Panc1 (cell line): ENCODE results near the gene IL34. TPM values are rescaled to one million over a fixed set of nuclear protein-coding genes. Genes with fewer than 3 reads are reported as not detected.

Experiments
- ATAC-seq: fragments of 200-7000 bp; cut with Tn5 transposase; 2 replicates; pipeline ENCODE4 v1.9.1; 2020; ENCODE audit warnings: mild to moderate bottlenecking, moderate library complexity
- BruUV-seq: library from RNA; stranded (reverse); fragments of 400-500 nt; replicated peaks from 2 replicates; lab custom pipeline; 2021; lab: Mats Ljungman, UMichigan
- CTCF ChIA-PET: fragments of 300-600 bp; sonication (Branson Sonifier 250); formaldehyde crosslinking; loops from one replicate; lab custom pipeline; 2022; ENCODE audit warnings: antibody characterized with exemption; lab: Charles Lee
- POLR2A ChIA-PET: fragments of 300-600 bp; sonication (Branson Sonifier 250); formaldehyde crosslinking; loops from one replicate; lab custom pipeline; 2022; ENCODE audit warnings: antibody characterized with exemption; lab: Charles Lee
- DNase-seq: peaks from one replicate; pipeline ENCODE4 v3.0.0-alpha.2; 2010; ENCODE audit warnings: low read depth, low spot score
- H3K27ac ChIP-seq: 2 replicates; pipeline ENCODE4 v1.5.1; 2011; ENCODE audit warnings: mild to moderate bottlenecking, low read length, inconsistent platforms
- H3K27me3 ChIP-seq: fragments of 200-500 bp; sonication (Bioruptor generic); 2 replicates; pipeline ENCODE4 v1.6.0; 2014; ENCODE audit warnings: low read length, inconsistent platforms; ENCODE audit not compliant: control insufficient read depth, insufficient read depth
- H3K36me3 ChIP-seq: fragments of 200-500 bp; sonication (Bioruptor generic); 2 replicates; pipeline ENCODE4 v1.5.1; 2014; ENCODE audit warnings: inconsistent platforms, mild to moderate bottlenecking, low read length, moderate library complexity; ENCODE audit not compliant: control insufficient read depth, insufficient read depth
- H3K4me1 ChIP-seq: 2 replicates; pipeline ENCODE4 v1.5.1; 2011; ENCODE audit warnings: inconsistent platforms, mild to moderate bottlenecking, low read length, moderate library complexity; ENCODE audit not compliant: control insufficient read depth, insufficient read depth
- H3K4me3 ChIP-seq, 2 experiments: 2 replicates each; pipeline ENCODE4 v1.5.1; 2011 to 2012; ENCODE audit warnings: low read depth in 2 of 2, low read length in 2 of 2, mild to moderate bottlenecking in 2 of 2, inconsistent platforms in 1 of 2, moderate library complexity in 1 of 2
- H3K9me3 ChIP-seq: fragments of 200-500 bp; sonication (Bioruptor generic); 2 replicates; pipeline ENCODE4 v1.5.1; 2014; ENCODE audit warnings: low read depth, mild to moderate bottlenecking, inconsistent platforms, low read length, moderate library complexity; ENCODE audit not compliant: control insufficient read depth, insufficient read depth
- CTCF ChIP-seq: fragments of 450-650 bp; IDR thresholded peaks from 2 replicates; pipeline ENCODE4 v1.5.1; 2017; ENCODE audit warnings: mild to moderate bottlenecking
- POLR2AphosphoS5 ChIP-seq: IDR thresholded peaks from 2 replicates; pipeline ENCODE4 v1.6.1; 2012; ENCODE audit warnings: mild to moderate bottlenecking, low read depth, low read length, moderate library complexity
- SIN3A ChIP-seq: IDR thresholded peaks from 2 replicates; pipeline ENCODE4 v1.6.1; 2012; ENCODE audit warnings: low read depth, mild to moderate bottlenecking, low read length, moderate library complexity, borderline replicate concordance; ENCODE audit not compliant: insufficient read depth
- TCF7L2 ChIP-seq: IDR thresholded peaks from 2 replicates; pipeline ENCODE4 v1.6.1; 2011; ENCODE audit warnings: mild to moderate bottlenecking, low read depth, low read length, inconsistent platforms
- in situ Hi-C: cut with HindIII; loops from 2 replicates; pipeline ENCODE4 v1.10.0; 2016; ENCODE audit warnings: low sequenced_read_pairs, low pct_unique_long_range_greater_than_20kb
- intact Hi-C: fragments of 100-400 bp; cut with micrococcal nuclease; formaldehyde crosslinking; loops from one replicate; pipeline ENCODE4 v1.10.0; 2022; ENCODE audit not compliant: unreplicated experiment
- total RNA-seq: library from RNA; stranded (reverse); gene quantifications from one replicate; pipeline ENCODE4 v1.2.1, GENCODE V29; 2021; ENCODE audit not compliant: unreplicated experiment
- TF ChIP-seq, protein P1 (sequence below), 2 experiments: IDR thresholded peaks; 2 replicates each; pipeline ENCODE4 v1.6.1; 2011 to 2012; ENCODE audit warnings: low read depth in 2 of 2, control low read depth in 1 of 2, low read length in 1 of 2, mild to moderate bottlenecking in 1 of 2, moderate library complexity in 1 of 2; ENCODE audit not compliant: insufficient read depth in 1 of 2

The IL34 gene
- total RNA-seq, 1 experiment from 2014 or later: 5.8 TPM

DNA sequence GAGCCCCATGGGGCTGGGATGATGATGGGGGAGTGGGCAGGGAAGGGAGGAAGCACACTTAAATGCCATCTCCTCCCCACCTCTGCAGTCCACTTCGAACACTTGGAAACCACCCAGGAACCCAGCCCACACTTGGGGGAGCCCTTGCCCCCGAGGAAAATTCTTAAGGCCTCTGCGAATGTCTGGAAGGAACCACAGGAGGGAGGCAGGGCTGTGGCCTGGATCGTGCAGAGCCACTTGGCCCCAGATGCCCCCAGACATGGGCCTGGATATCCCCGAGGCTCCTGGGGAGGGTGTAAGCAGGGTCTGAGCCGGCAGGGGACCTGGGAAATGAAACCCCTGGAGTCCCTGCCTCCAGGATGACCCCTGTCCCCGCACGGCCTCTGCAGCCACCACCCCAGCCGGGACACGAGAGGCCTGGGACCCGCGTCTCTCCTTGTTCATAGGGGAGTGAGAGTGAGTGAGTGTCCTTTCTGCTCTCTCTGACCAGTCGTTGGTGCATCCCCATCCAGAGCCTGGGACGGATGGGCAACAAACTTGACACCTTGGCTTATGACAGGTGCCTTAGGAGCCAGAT lies 51.3 kb downstream of the IL34 start:
- in situ Hi-C loops: no loop called here
- ATAC-seq: no peak
- H3K27me3 ChIP-seq: no peaks in the 10 kb centered on the region
- no peak overlapping the region for H3K4me3 ChIP-seq
- no peak for TF ChIP-seq TCF7L2
- TF ChIP-seq, protein P1, sequence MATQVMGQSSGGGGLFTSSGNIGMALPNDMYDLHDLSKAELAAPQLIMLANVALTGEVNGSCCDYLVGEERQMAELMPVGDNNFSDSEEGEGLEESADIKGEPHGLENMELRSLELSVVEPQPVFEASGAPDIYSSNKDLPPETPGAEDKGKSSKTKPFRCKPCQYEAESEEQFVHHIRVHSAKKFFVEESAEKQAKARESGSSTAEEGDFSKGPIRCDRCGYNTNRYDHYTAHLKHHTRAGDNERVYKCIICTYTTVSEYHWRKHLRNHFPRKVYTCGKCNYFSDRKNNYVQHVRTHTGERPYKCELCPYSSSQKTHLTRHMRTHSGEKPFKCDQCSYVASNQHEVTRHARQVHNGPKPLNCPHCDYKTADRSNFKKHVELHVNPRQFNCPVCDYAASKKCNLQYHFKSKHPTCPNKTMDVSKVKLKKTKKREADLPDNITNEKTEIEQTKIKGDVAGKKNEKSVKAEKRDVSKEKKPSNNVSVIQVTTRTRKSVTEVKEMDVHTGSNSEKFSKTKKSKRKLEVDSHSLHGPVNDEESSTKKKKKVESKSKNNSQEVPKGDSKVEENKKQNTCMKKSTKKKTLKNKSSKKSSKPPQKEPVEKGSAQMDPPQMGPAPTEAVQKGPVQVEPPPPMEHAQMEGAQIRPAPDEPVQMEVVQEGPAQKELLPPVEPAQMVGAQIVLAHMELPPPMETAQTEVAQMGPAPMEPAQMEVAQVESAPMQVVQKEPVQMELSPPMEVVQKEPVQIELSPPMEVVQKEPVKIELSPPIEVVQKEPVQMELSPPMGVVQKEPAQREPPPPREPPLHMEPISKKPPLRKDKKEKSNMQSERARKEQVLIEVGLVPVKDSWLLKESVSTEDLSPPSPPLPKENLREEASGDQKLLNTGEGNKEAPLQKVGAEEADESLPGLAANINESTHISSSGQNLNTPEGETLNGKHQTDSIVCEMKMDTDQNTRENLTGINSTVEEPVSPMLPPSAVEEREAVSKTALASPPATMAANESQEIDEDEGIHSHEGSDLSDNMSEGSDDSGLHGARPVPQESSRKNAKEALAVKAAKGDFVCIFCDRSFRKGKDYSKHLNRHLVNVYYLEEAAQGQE (IDR thresholded peaks at IDR 0.05; ENCODE audit: insufficient read depth in 1 of 2, low read depth in 2 of 2, low read length in 1 of 2): no peak
- TF ChIP-seq POLR2AphosphoS5: no peak
- no peak for TF ChIP-seq SIN3A
- TF ChIP-seq CTCF: no peak
- POLR2A ChIA-PET: interaction anchor here (0.5 kb wide), 1 partner anchor 104 kb away, joined by 3 read pairs; the partner anchor contains the start of gene VAC14
- no peaks in the 10 kb centered on the region for H3K9me3 ChIP-seq
- no peak overlapping the region for H3K27ac ChIP-seq
- H3K36me3 ChIP-seq: no peaks in the 10 kb centered on the region
- no peak for DNase-seq
- H3K4me1 ChIP-seq: peaks cover 30% of the 10 kb centered on the region
- intact Hi-C loops: loop anchor here (5.0 kb wide), 1 partner anchor 55 kb away; no protein-coding TSS in a partner anchor
- CTCF ChIA-PET: no interaction called here
- no TSS peak for BruUV-seq

GRCh38 chr16:70698901-70699300 lies 52.5 kb downstream of the IL34 start:
- CTCF ChIA-PET: no interaction called here
- H3K4me1 ChIP-seq: peaks cover 25% of the 10 kb centered on the region
- intact Hi-C loops: loop anchor here (5.0 kb wide), 1 partner anchor 53 kb away; no protein-coding TSS in a partner anchor
- no peak overlapping the region for H3K4me3 ChIP-seq
- H3K9me3 ChIP-seq: no peaks in the 10 kb centered on the region
- no TSS peak for BruUV-seq
- H3K36me3 ChIP-seq: no peaks in the 10 kb centered on the region
- ATAC-seq (no peak), DNase-seq (no peak)
- H3K27ac ChIP-seq: no peak overlapping the region
- POLR2A ChIA-PET: no interaction called here
- TF ChIP-seq CTCF (no peak), SIN3A (no peak), POLR2AphosphoS5 (no peak), TCF7L2 (no peak)
- TF ChIP-seq, protein P1 (IDR thresholded peaks at IDR 0.05; ENCODE audit: insufficient read depth in 1 of 2, low read depth in 2 of 2, low read length in 1 of 2): no peak
- in situ Hi-C loops: no loop called here
- no peaks in the 10 kb centered on the region for H3K27me3 ChIP-seq
